NOMO-1 treated with dmso at 0.1 percent for 144 hours (cell line): ENCODE results near the gene GRAPL.
"Not testable (repeated sequence)": the region's sequence is repeated elsewhere in the genome, so short reads cannot be mapped to it uniquely, and the experiment has no call there.

Experiments
- DNase-seq: peaks from one replicate; lab custom pipeline; 2025; ENCODE audit not compliant: unreplicated experiment; lab: John Stamatoyannopoulos, UW

The GRAPL gene

GRCh38 chr17:19187883-19188869 is 60.8 kb downstream of the GRAPL start:
- not testable (repeated sequence) for DNase-seq

DNA sequence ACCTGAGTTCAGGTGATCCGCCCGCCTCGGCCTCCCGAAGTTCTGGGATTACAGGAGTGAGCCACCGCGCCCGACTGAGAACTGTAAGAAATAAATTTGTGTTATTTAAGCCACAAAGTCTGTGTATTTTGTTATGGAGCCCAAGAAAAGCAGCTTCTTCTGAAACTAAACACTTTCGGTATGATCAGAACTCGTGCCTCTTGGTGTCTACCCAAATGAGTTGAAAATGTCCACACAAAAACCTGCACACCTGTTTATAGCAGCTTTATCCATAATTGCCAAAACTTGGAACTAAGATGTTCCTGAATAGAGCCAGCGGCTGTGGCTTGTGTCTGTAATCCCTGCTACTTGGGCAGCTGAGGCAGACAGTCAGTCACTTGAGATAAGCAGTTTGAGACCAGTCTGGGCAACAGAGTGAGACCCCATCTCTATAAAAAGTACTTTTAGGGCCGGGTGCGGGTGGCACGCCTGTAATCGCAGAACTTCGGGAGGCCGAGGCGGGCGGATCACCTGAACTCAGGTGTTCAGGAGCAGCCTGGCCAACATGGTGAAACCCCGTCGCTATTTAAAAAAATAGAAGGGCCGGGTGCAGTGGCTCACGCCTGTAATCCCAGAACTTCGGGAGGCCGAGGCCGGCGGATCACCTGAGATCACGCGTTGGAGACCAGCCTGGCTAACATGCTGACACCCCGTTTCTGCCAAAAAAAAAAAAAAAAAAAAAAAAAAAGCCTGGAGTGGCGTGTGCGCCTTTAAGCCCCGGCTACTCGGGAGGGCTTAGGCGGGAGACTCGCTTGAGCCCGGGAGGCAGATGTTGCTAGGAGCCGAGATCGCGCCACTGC is 61.7 kb downstream of the GRAPL start:
- not testable (repeated sequence) for DNase-seq

- DNase-seq = not testable (repeated sequence)
Observed at GRCh38 chr17:19189781-19190405, 62.5 kb downstream of the GRAPL start.

- DNase-seq = not testable (repeated sequence)
Observed at GRCh38 chr17:19196382-19197204, 69.2 kb downstream of the GRAPL start.

- not testable (repeated sequence) for DNase-seq
Observed at GRCh38 chr17:19202448-19202847, 75.1 kb downstream of the GRAPL start.

DNA sequence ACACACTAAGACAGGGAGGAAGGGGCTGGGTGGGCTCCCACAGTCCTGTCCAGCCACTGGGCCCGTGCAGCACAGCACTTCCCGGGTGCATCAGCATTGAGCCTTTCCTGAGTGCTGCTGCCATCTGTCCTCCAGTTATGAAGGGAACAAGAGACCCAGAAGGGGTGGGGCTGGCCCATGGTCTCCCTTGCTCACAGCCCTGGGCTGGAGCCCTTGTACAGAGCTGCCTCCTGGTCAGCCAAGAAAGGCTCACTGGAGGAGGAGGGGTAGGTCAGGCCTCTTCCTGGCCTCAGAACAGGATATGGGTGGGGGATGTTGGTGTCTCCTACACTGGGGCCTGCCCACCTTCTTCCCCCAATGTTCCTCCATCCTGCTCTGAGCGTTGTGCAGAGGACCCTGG is 76.0 kb downstream of the GRAPL start:
- DNase-seq = not testable (repeated sequence)
